HEK293T (cell line): ENCODE results near the gene ADGRB2.

Experiments
- BHLHE40 ChIP-seq: fragments of 450-650 bp; IDR thresholded peaks from 2 replicates; pipeline ENCODE4 v1.6.1; 2016; ENCODE audit warnings: mild to moderate bottlenecking, moderate library complexity, borderline replicate concordance
- ELF4 ChIP-seq: fragments of 450-650 bp; IDR thresholded peaks from 2 replicates; pipeline ENCODE4 v1.6.1; 2017; ENCODE audit warnings: antibody characterized with exemption
- FOXA1 ChIP-seq: fragments of 450-650 bp; IDR thresholded peaks from 2 replicates; pipeline ENCODE4 v1.6.1; 2016; ENCODE audit warnings: mild to moderate bottlenecking
- FOXM1 ChIP-seq: fragments of 450-650 bp; IDR thresholded peaks from 2 replicates; pipeline ENCODE4 v1.6.1; 2017; ENCODE audit warnings: mild to moderate bottlenecking, borderline replicate concordance
- HDGF ChIP-seq: fragments of 450-650 bp; IDR thresholded peaks from 2 replicates; pipeline ENCODE4 v1.6.1; 2017; ENCODE audit warnings: antibody characterized with exemption, borderline replicate concordance
- NFRKB ChIP-seq: fragments of 450-650 bp; IDR thresholded peaks from 2 replicates; pipeline ENCODE4 v1.6.1; 2016; ENCODE audit warnings: mild to moderate bottlenecking, moderate library complexity
- SP1 ChIP-seq: fragments of 450-650 bp; IDR thresholded peaks from 2 replicates; pipeline ENCODE4 v1.6.1; 2017
- SUZ12 ChIP-seq: fragments of 450-650 bp; IDR thresholded peaks from 2 replicates; pipeline ENCODE4 v1.6.1; 2016; ENCODE audit warnings: mild to moderate bottlenecking
- TARDBP ChIP-seq: fragments of 450-650 bp; IDR thresholded peaks from 2 replicates; pipeline ENCODE4 v1.6.1; 2016
- ZNF384 ChIP-seq: fragments of 450-650 bp; IDR thresholded peaks from 2 replicates; pipeline ENCODE4 v1.6.1; 2016

DNA sequence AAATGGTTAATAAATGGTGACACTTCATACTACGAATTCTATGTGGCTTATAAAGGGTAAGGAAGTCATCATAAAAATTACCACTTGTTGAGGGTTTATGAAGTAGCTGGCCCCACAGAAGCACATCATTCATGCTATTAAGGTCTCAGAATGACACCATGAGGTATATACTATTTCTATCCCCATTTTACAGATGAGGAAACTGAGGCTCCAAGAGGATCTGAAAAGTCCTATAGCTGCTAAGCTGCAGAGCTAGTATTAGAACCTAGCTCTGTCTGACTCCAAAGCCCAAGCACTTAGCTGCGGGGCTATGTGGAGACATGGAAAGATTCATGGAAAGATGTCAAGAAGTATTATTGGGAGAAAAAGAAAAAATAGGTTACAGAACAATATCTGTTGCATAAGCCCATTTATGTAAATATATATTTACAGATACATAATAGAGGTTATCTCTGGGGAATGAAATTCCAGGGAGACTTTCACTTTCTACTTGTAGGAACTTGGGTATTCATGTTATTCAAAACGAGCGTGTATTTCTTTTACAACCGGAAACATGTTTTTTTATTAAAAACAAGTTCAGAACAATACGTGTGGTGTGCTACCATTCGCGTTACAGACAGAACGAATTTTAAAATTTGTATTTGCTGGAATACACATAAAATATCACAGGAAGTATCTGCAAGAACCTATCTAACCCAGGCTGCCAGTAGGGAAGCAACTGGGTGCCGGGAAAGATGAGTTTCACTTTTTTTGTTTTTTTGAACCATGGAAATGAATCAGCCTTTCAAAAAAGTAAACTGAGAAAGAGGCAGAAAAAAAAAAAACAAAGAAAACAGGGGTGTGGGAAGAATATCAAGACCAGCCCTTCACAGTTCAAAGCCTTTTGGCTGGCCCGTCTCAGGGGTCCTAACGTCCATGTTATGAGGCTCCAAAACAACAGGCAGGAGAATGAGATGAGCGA, 38.3 kb upstream of the ADGRB2 start:
- no peak for TF ChIP-seq ELF4
- no peak for TF ChIP-seq SUZ12
- no peak for TF ChIP-seq NFRKB
- no peak for TF ChIP-seq FOXA1
- no peak for TF ChIP-seq TARDBP
- TF ChIP-seq HDGF: no peak
- no peak for TF ChIP-seq SP1
- TF ChIP-seq FOXM1: no peak
- TF ChIP-seq ZNF384: no peak
- no peak for TF ChIP-seq BHLHE40
